SK-N-MC (cell line): ENCODE measurements around the gene L3MBTL3.
"Not testable (repeated sequence)": the region's sequence is repeated elsewhere in the genome, so short reads cannot be mapped to it uniquely, and the experiment has no call there.

Experiments
- FOXP2 ChIP-seq: optimal IDR thresholded peaks from 2 replicates; pipeline ENCODE3; 2011; ENCODE audit warnings: mild to moderate bottlenecking, moderate library complexity; ENCODE audit not compliant: insufficient read depth; ENCODE audit errors: extremely low read length, control extremely low read depth
- POLR2AphosphoS5 ChIP-seq: IDR thresholded peaks from 2 replicates; pipeline ENCODE4 v1.6.1; 2012; ENCODE audit warnings: mild to moderate bottlenecking, low read depth, low read length, borderline replicate concordance

DNA sequence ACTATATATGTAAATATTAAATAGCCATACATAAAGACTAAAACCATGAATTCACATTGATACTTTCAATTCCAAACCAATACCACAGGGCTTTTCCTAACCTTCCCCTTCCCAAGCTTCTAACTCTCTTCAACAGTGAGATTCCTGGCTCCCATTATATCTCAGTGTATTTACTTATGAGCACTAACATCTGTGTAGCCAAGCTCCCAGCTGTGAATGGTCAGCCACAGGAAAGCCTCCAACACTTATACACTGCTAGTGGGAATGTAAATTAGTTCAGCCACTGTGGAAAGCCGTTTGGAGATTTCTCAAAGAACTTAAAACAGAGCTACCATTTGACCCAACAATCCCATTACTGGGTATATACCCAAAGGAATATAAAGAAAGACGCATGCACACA is 130.6 kb downstream of the L3MBTL3 start:
- TF ChIP-seq POLR2AphosphoS5, FOXP2: not testable (repeated sequence)
